ENCODE results near the gene NES.

Gene NES

GRCh38 chr1:156675210-156676113 is 1.7 kb downstream of the NES start:
- peaks cover 42% of the 10 kb centered on the region for H3K4me1 ChIP-seq (ENCODE audit: control insufficient read depth, low read depth, low read length)
- peaks cover 26% of the 10 kb centered on the region for H3K36me3 ChIP-seq (ENCODE audit: control insufficient read depth, low read depth, low read length)
- H3K9ac ChIP-seq (ENCODE audit: low read length): peak overlapping the region; percentile 86
- peak overlapping the region; percentile 82 for H3K4me3 ChIP-seq (ENCODE audit: low read length)
- H3K27me3 ChIP-seq (ENCODE audit: control insufficient read depth, insufficient read depth, low read length): peaks cover 9% of the 10 kb centered on the region
- H3K27ac ChIP-seq (ENCODE audit: low read length): no peak overlapping the region
- H3K9me3 ChIP-seq (ENCODE audit: control insufficient read depth, low read depth, low read length): no peaks in the 10 kb centered on the region

GRCh38 chr1:156673387-156674121 is 3.7 kb downstream of the NES start:
- Histone ChIP-seq H3K4me3 (ENCODE audit: low read length) (peak overlapping the region; percentile 82), H3K27ac (ENCODE audit: low read length) (peak overlapping the region; percentile 65), H3K27me3 (ENCODE audit: control insufficient read depth, insufficient read depth, low read length) (peaks cover 6% of the 10 kb centered on the region), H3K36me3 (ENCODE audit: control insufficient read depth, low read depth, low read length) (peaks cover 26% of the 10 kb centered on the region), H3K9ac (ENCODE audit: low read length) (peak overlapping the region; percentile 86), H3K9me3 (ENCODE audit: control insufficient read depth, low read depth, low read length) (no peaks in the 10 kb centered on the region), H3K4me1 (ENCODE audit: control insufficient read depth, low read depth, low read length) (peaks cover 53% of the 10 kb centered on the region)

GRCh38 chr1:156671804-156672203 is 5.4 kb downstream of the NES start:
- no peak overlapping the region for H3K27ac ChIP-seq (ENCODE audit: low read length)
- H3K27me3 ChIP-seq (ENCODE audit: control insufficient read depth, insufficient read depth, low read length): peaks cover 6% of the 10 kb centered on the region
- no peaks in the 10 kb centered on the region for H3K9me3 ChIP-seq (ENCODE audit: control insufficient read depth, low read depth, low read length)
- H3K36me3 ChIP-seq (ENCODE audit: control insufficient read depth, low read depth, low read length): peaks cover 26% of the 10 kb centered on the region
- peaks cover 57% of the 10 kb centered on the region for H3K4me1 ChIP-seq (ENCODE audit: control insufficient read depth, low read depth, low read length)
- no peak overlapping the region for H3K4me3 ChIP-seq (ENCODE audit: low read length)
- H3K9ac ChIP-seq (ENCODE audit: low read length): no peak overlapping the region

- no peak overlapping the region for H3K4me3 ChIP-seq (ENCODE audit: low read length)
- no peaks in the 10 kb centered on the region for H3K9me3 ChIP-seq (ENCODE audit: control insufficient read depth, low read depth, low read length)
- H3K9ac ChIP-seq (ENCODE audit: low read length): no peak overlapping the region
- no peak overlapping the region for H3K27ac ChIP-seq (ENCODE audit: low read length)
- peaks cover 26% of the 10 kb centered on the region for H3K36me3 ChIP-seq (ENCODE audit: control insufficient read depth, low read depth, low read length)
- no peaks in the 10 kb centered on the region for H3K27me3 ChIP-seq (ENCODE audit: control insufficient read depth, insufficient read depth, low read length)
- H3K4me1 ChIP-seq (ENCODE audit: control insufficient read depth, low read depth, low read length): peaks cover 57% of the 10 kb centered on the region
Measured at GRCh38 chr1:156670791-156671190, 6.4 kb downstream of the NES start.

- no peak overlapping the region for H3K4me3 ChIP-seq (ENCODE audit: low read length)
- peaks cover 56% of the 10 kb centered on the region for H3K4me1 ChIP-seq (ENCODE audit: control insufficient read depth, low read depth, low read length)
- peaks cover 24% of the 10 kb centered on the region for H3K36me3 ChIP-seq (ENCODE audit: control insufficient read depth, low read depth, low read length)
- H3K27me3 ChIP-seq (ENCODE audit: control insufficient read depth, insufficient read depth, low read length): no peaks in the 10 kb centered on the region
- H3K27ac ChIP-seq (ENCODE audit: low read length): no peak overlapping the region
- H3K9ac ChIP-seq (ENCODE audit: low read length): no peak overlapping the region
- H3K9me3 ChIP-seq (ENCODE audit: control insufficient read depth, low read depth, low read length): no peaks in the 10 kb centered on the region
Measured at GRCh38 chr1:156670359-156670758, 6.8 kb downstream of the NES start.

GRCh38 chr1:156669794-156670193 is 7.4 kb downstream of the NES start:
- Histone ChIP-seq H3K4me1 (ENCODE audit: control insufficient read depth, low read depth, low read length) (peaks cover 54% of the 10 kb centered on the region), H3K9me3 (ENCODE audit: control insufficient read depth, low read depth, low read length) (no peaks in the 10 kb centered on the region), H3K36me3 (ENCODE audit: control insufficient read depth, low read depth, low read length) (peaks cover 18% of the 10 kb centered on the region), H3K9ac (ENCODE audit: low read length) (no peak overlapping the region), H3K27me3 (ENCODE audit: control insufficient read depth, insufficient read depth, low read length) (no peaks in the 10 kb centered on the region), H3K27ac (ENCODE audit: low read length) (no peak overlapping the region), H3K4me3 (ENCODE audit: low read length) (no peak overlapping the region)

GRCh38 chr1:156668801-156669637 is 8.2 kb downstream of the NES start:
- Histone ChIP-seq H3K27me3 (ENCODE audit: control insufficient read depth, insufficient read depth, low read length) (no peaks in the 10 kb centered on the region), H3K4me1 (ENCODE audit: control insufficient read depth, low read depth, low read length) (peaks cover 54% of the 10 kb centered on the region), H3K27ac (ENCODE audit: low read length) (no peak overlapping the region), H3K4me3 (ENCODE audit: low read length) (no peak overlapping the region), H3K9me3 (ENCODE audit: control insufficient read depth, low read depth, low read length) (no peaks in the 10 kb centered on the region), H3K36me3 (ENCODE audit: control insufficient read depth, low read depth, low read length) (peaks cover 17% of the 10 kb centered on the region), H3K9ac (ENCODE audit: low read length) (no peak overlapping the region)

- Histone ChIP-seq H3K9ac (ENCODE audit: low read length) (no peak overlapping the region), H3K4me1 (ENCODE audit: control insufficient read depth, low read depth, low read length) (peaks cover 56% of the 10 kb centered on the region), H3K27me3 (ENCODE audit: control insufficient read depth, insufficient read depth, low read length) (no peaks in the 10 kb centered on the region), H3K36me3 (ENCODE audit: control insufficient read depth, low read depth, low read length) (peaks cover 17% of the 10 kb centered on the region), H3K27ac (ENCODE audit: low read length) (no peak overlapping the region), H3K4me3 (ENCODE audit: low read length) (no peak overlapping the region), H3K9me3 (ENCODE audit: control insufficient read depth, low read depth, low read length) (no peaks in the 10 kb centered on the region)
Measured at GRCh38 chr1:156667968-156668709, 9.1 kb downstream of the NES start.

GRCh38 chr1:156667610-156667967 is 9.6 kb downstream of the NES start:
- Histone ChIP-seq H3K4me3 (ENCODE audit: low read length) (no peak overlapping the region), H3K27ac (ENCODE audit: low read length) (no peak overlapping the region)

GRCh38 chr1:156666862-156667609 is 10.2 kb downstream of the NES start:
- H3K27ac ChIP-seq (ENCODE audit: low read length): no peak overlapping the region
- H3K4me3 ChIP-seq (ENCODE audit: low read length): no peak overlapping the region
- peaks cover 58% of the 10 kb centered on the region for H3K4me1 ChIP-seq (ENCODE audit: control insufficient read depth, low read depth, low read length)
- H3K27me3 ChIP-seq (ENCODE audit: control insufficient read depth, insufficient read depth, low read length): no peaks in the 10 kb centered on the region
- no peak overlapping the region for H3K9ac ChIP-seq (ENCODE audit: low read length)
- no peaks in the 10 kb centered on the region for H3K9me3 ChIP-seq (ENCODE audit: control insufficient read depth, low read depth, low read length)
- H3K36me3 ChIP-seq (ENCODE audit: control insufficient read depth, low read depth, low read length): peaks cover 10% of the 10 kb centered on the region

More at GRCh38 chr1:156667610-156667967, 9.6 kb downstream of the NES start:
- Histone ChIP-seq H3K4me1 (ENCODE audit: control insufficient read depth, low read depth, low read length) (peaks cover 56% of the 10 kb centered on the region), H3K36me3 (ENCODE audit: control insufficient read depth, low read depth, low read length) (peaks cover 16% of the 10 kb centered on the region), H3K27me3 (ENCODE audit: control insufficient read depth, insufficient read depth, low read length) (no peaks in the 10 kb centered on the region), H3K9me3 (ENCODE audit: control insufficient read depth, low read depth, low read length) (no peaks in the 10 kb centered on the region), H3K9ac (ENCODE audit: low read length) (no peak overlapping the region)

Data from iPS-18a (cell line).